Hepatocyte (in vitro differentiated cells): ENCODE results near the gene DLEU7.

Experiments
- EZH2 ChIP-seq: fragments of 200-600 bp; sonication (generic); IDR thresholded peaks from 2 replicates; pipeline ENCODE4 v1.6.1; 2016; ENCODE audit warnings: antibody characterized with exemption, mild to moderate bottlenecking, borderline replicate concordance
- TF ChIP-seq, protein P1 (sequence below): fragments of 200-600 bp; sonication (generic); IDR thresholded peaks from 2 replicates; pipeline ENCODE4 v1.5.1; 2016; ENCODE audit warnings: antibody characterized with exemption, mild to moderate bottlenecking; ENCODE audit not compliant: poor library complexity

DNA sequence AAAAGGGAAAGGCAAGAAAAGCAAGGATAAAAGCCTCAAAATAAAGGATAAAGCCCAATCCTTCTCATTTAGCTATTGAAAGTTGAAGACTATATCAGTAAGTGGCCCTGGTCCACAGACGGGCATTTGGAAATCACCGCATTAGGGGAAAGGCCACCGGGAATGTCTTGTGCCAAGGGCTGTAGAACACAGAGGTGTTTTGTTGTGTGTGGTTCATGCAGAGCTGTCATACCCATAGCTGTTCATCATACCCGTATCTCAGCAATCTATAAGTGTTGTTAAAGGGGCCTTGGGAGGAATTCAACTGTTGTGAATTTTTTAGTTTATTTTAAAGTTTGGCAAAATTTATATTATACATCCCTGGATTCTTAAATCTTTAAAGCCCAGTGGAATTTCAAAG, 33.0 kb downstream of the DLEU7 start:
- no peak for TF ChIP-seq EZH2
- TF ChIP-seq, protein P1, sequence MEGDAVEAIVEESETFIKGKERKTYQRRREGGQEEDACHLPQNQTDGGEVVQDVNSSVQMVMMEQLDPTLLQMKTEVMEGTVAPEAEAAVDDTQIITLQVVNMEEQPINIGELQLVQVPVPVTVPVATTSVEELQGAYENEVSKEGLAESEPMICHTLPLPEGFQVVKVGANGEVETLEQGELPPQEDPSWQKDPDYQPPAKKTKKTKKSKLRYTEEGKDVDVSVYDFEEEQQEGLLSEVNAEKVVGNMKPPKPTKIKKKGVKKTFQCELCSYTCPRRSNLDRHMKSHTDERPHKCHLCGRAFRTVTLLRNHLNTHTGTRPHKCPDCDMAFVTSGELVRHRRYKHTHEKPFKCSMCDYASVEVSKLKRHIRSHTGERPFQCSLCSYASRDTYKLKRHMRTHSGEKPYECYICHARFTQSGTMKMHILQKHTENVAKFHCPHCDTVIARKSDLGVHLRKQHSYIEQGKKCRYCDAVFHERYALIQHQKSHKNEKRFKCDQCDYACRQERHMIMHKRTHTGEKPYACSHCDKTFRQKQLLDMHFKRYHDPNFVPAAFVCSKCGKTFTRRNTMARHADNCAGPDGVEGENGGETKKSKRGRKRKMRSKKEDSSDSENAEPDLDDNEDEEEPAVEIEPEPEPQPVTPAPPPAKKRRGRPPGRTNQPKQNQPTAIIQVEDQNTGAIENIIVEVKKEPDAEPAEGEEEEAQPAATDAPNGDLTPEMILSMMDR = no peak
